Measurements from ENCODE around the gene PDGFC.

Gene PDGFC

GRCh38 chr4:156723951-156724668 is 247.5 kb downstream of the PDGFC start:
- H3K9me3 Mint-ChIP-seq = peaks cover 4% of the 10 kb centered on the region
- H3K4me3 Mint-ChIP-seq = no peak overlapping the region
- no peaks in the 10 kb centered on the region for H3K4me1 Mint-ChIP-seq

GRCh38 chr4:156718226-156718625 is 253.4 kb downstream of the PDGFC start:
- no peak for ATAC-seq
- Mint-ChIP-seq H3K9me3 (peaks cover 4% of the 10 kb centered on the region), H3K36me3 (no peaks in the 10 kb centered on the region), H3K4me1 (no peaks in the 10 kb centered on the region), H3K27ac (no peak overlapping the region), H3K4me3 (no peak overlapping the region), H3K27me3 (no peaks in the 10 kb centered on the region)

More at GRCh38 chr4:156723951-156724668, 247.5 kb downstream of the PDGFC start:
- Mint-ChIP-seq H3K36me3 (no peaks in the 10 kb centered on the region), H3K27ac (no peak overlapping the region), H3K27me3 (no peaks in the 10 kb centered on the region)
- ATAC-seq = no peak

GRCh38 chr4:156711193-156711590 is 260.4 kb downstream of the PDGFC start:
- ATAC-seq = no peak
- Mint-ChIP-seq H3K4me1 (no peaks in the 10 kb centered on the region), H3K27ac (no peak overlapping the region), H3K9me3 (no peaks in the 10 kb centered on the region), H3K36me3 (no peaks in the 10 kb centered on the region), H3K27me3 (no peaks in the 10 kb centered on the region), H3K4me3 (no peak overlapping the region)

Data from stimulated activated memory B cell treated with anti-CD40 and anti-IgM and Interleukin-4, amounts not matched to agents 10 μg/mL and 1 μg/mL and 100 μg/mL, for 72 hours (primary cell).